22Rv1 (cell line): ENCODE results near the gene TRNAU1AP.

Source experiments
- CTCF ChIP-seq: fragments of 450-650 bp; IDR thresholded peaks from 2 replicates; pipeline ENCODE4 v1.5.1; 2017; ENCODE audit warnings: mild to moderate bottlenecking
- ZFX ChIP-seq: fragments of 450-650 bp; IDR thresholded peaks from 2 replicates; pipeline ENCODE4 v1.6.1; 2017; ENCODE audit warnings: antibody characterized with exemption, borderline replicate concordance

GRCh38 chr1:28604411-28604810 lies 51.5 kb downstream of the TRNAU1AP start:
- TF ChIP-seq CTCF, result no peak
- TF ChIP-seq ZFX, result no peak
